Mesenchymal stem cell (in vitro differentiated cells and primary cell): ENCODE data around the gene PPP1R13B.
"Not testable (repeated sequence)": the region's sequence is repeated elsewhere in the genome, so short reads cannot be mapped to it uniquely, and the experiment has no call there.

Experiments used
- DNase-seq: peaks from one replicate; pipeline ENCODE4 v3.0.0-alpha.2; 2013
- H2AFZ ChIP-seq: one replicate; pipeline ENCODE4 v1.6.1; 2013; ENCODE audit warnings: low read depth, mild to moderate bottlenecking, control low read depth, inconsistent platforms, low read length, moderate library complexity
- H2AK5ac ChIP-seq: 2 replicates; pipeline ENCODE4 v1.6.1; 2013; ENCODE audit warnings: low read length, moderate library complexity, mild to moderate bottlenecking, inconsistent platforms; ENCODE audit not compliant: severe bottlenecking
- H2BK120ac ChIP-seq: one replicate; pipeline ENCODE4 v1.6.1; 2013; ENCODE audit warnings: low read depth, mild to moderate bottlenecking, inconsistent platforms, low read length, moderate library complexity
- H2BK12ac ChIP-seq, 2 experiments: one replicate each; pipeline ENCODE4 v1.6.1; 2013; ENCODE audit warnings: inconsistent platforms in 2 of 2, low read length in 2 of 2, mild to moderate bottlenecking in 2 of 2, moderate library complexity in 2 of 2, control low read depth in 1 of 2
- H2BK15ac ChIP-seq: one replicate; pipeline ENCODE4 v1.6.1; 2013; ENCODE audit warnings: mild to moderate bottlenecking, low read depth, inconsistent platforms; ENCODE audit not compliant: poor library complexity, severe bottlenecking
- H2BK5ac ChIP-seq: 2 replicates; pipeline ENCODE4 v1.6.1; 2013; ENCODE audit warnings: low read depth, mild to moderate bottlenecking, low read length, control low read depth, inconsistent platforms; ENCODE audit not compliant: poor library complexity, severe bottlenecking
- H3K14ac ChIP-seq, 2 experiments: one replicate each; pipeline ENCODE4 v1.6.1; 2013; ENCODE audit warnings: inconsistent platforms in 2 of 2, low read length in 2 of 2, control low read depth in 1 of 2, mild to moderate bottlenecking in 1 of 2, moderate library complexity in 1 of 2
- H3K18ac ChIP-seq, 2 experiments: one replicate each; pipeline ENCODE4 v1.6.1; 2013; ENCODE audit warnings: inconsistent platforms in 2 of 2, low read length in 2 of 2, control low read depth in 1 of 2, low read depth in 1 of 2, mild to moderate bottlenecking in 1 of 2
- H3K23ac ChIP-seq, 2 experiments: one replicate each; pipeline ENCODE4 v1.6.1; 2013; ENCODE audit warnings: inconsistent platforms in 2 of 2, low read length in 2 of 2, mild to moderate bottlenecking in 2 of 2, moderate library complexity in 2 of 2, control low read depth in 1 of 2
- H3K27ac ChIP-seq: 2 replicates; pipeline ENCODE4 v1.5.1; 2013; ENCODE audit warnings: mild to moderate bottlenecking, moderate library complexity, low read length, control low read depth, inconsistent platforms; ENCODE audit not compliant: poor library complexity, severe bottlenecking
- H3K27me3 ChIP-seq, 2 experiments: 2 replicates each; pipeline versions ENCODE4 v1.6.1 to v1.7.0; 2013; ENCODE audit warnings: low read length in 2 of 2, mild to moderate bottlenecking in 2 of 2, moderate library complexity in 2 of 2, control low read depth in 1 of 2, inconsistent platforms in 1 of 2; ENCODE audit not compliant: control insufficient read depth in 1 of 2, insufficient read depth in 1 of 2
- H3K36me3 ChIP-seq, 2 experiments: 2 replicates each; pipeline versions ENCODE4 v1.6.1 to v1.7.0; 2013; ENCODE audit warnings: low read length in 2 of 2, control low read depth in 1 of 2, inconsistent platforms in 1 of 2, low read depth in 1 of 2, mild to moderate bottlenecking in 1 of 2; ENCODE audit not compliant: insufficient read depth in 2 of 2, control insufficient read depth in 1 of 2
- H3K4ac ChIP-seq, 2 experiments: one replicate each; pipeline ENCODE4 v1.6.1; 2013; ENCODE audit warnings: inconsistent platforms in 2 of 2, low read length in 2 of 2, mild to moderate bottlenecking in 2 of 2, moderate library complexity in 2 of 2, control low read depth in 1 of 2, low read depth in 1 of 2
- H3K4me1 ChIP-seq: 2 replicates; pipeline ENCODE4 v1.6.1; 2013; ENCODE audit warnings: low read depth, low read length, control low read depth; ENCODE audit not compliant: control insufficient read depth, insufficient read depth
- H3K4me2 ChIP-seq: 2 replicates; pipeline ENCODE4 v1.6.1; 2013; ENCODE audit warnings: low read length, mild to moderate bottlenecking, inconsistent platforms; ENCODE audit not compliant: poor library complexity, severe bottlenecking
- H3K4me3 ChIP-seq, 2 experiments: 2 replicates each; pipeline versions ENCODE4 v1.5.1 to v1.7.0; 2013; ENCODE audit warnings: low read length in 2 of 2, mild to moderate bottlenecking in 2 of 2, control low read depth in 1 of 2, low read depth in 1 of 2; ENCODE audit not compliant: insufficient read depth in 1 of 2
- H3K79me1 ChIP-seq: replicated peaks from 2 replicates; pipeline ENCODE4 v1.6.1; 2013; ENCODE audit warnings: mild to moderate bottlenecking, control low read depth, low read length, inconsistent platforms; ENCODE audit not compliant: poor library complexity, severe bottlenecking
- H3K9ac ChIP-seq: 2 replicates; pipeline ENCODE4 v1.7.0; 2013; ENCODE audit warnings: mild to moderate bottlenecking, low read length, moderate library complexity
- H3K9me3 ChIP-seq: 2 replicates; pipeline ENCODE4 v1.7.0; 2013; ENCODE audit warnings: mild to moderate bottlenecking, low read length; ENCODE audit not compliant: control insufficient read depth
- H4K8ac ChIP-seq: one replicate; pipeline ENCODE4 v1.6.1; 2013; ENCODE audit warnings: inconsistent platforms, mild to moderate bottlenecking, low read length, moderate library complexity
- H4K91ac ChIP-seq: one replicate; pipeline ENCODE4 v1.6.1; 2013; ENCODE audit warnings: mild to moderate bottlenecking, low read length, inconsistent platforms
- WGBS: methylation state at CpG from one replicate; pipeline ENCODE4 v1.1.7; 2013; ENCODE audit warnings: mixed read lengths; 5-methylcytosine and 5-hydroxymethylcytosine counted together

PPP1R13B gene

GRCh38 chr14:103846097-103846496 is 1.3 kb downstream of the PPP1R13B start:
- Histone ChIP-seq H3K4ac (no peak overlapping the region), H3K9ac (no peak overlapping the region), H3K4me2 (peak overlapping the region; percentile 99), H3K36me3 (peaks cover 0 to 3% of the 10 kb centered on the region in 2 experiments), H3K9me3 (no peaks in the 10 kb centered on the region), H3K14ac (no peak overlapping the region), H3K4me3 (peak overlapping the region in 1 of 2 experiments; percentile 80), H4K91ac (no peak overlapping the region), H3K4me1 (peaks cover 14% of the 10 kb centered on the region), H2BK5ac (no peak overlapping the region), H3K27me3 (peaks cover 7 to 47% of the 10 kb centered on the region in 2 experiments), H2BK12ac (no peak overlapping the region), H3K79me1 (peaks cover 10% of the 10 kb centered on the region), H2BK120ac (no peak overlapping the region), H3K23ac (no peak overlapping the region), H3K27ac (no peak overlapping the region), H2BK15ac (no peak overlapping the region), H2AK5ac (no peak overlapping the region), H4K8ac (no peak overlapping the region), H3K18ac (no peak overlapping the region), H2AFZ (no peak overlapping the region)
- no peak for DNase-seq
- WGBS = 27% methylated on average over 6 of the region's 8 CpGs

DNA sequence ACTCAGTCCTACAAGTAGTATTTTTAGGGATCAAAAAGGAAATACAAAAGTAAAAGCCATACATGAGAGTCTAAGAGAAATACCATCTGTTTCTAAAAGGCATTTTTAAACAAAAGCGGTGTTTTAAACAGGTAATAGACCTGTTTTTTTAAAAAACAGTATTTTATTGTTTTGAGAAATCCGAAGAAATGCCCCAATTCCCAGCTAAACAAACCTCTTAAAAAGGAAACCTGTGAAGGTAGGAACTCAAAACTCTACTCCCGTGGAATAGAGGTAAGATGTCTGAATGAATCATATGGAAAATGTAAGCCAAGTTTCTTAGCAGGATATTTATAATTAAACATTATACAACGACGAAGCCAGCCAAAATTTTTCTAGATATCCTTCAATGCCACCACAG is 2.0 kb downstream of the PPP1R13B start:
- Histone ChIP-seq H3K4me2 (no peak overlapping the region), H3K79me1 (peaks cover 10% of the 10 kb centered on the region)
- WGBS = 100% methylated on average over 2 of the region's 5 CpGs

GRCh38 chr14:103841265-103841664 is 6.1 kb downstream of the PPP1R13B start:
- H3K4me2 ChIP-seq, H3K4me3 ChIP-seq, H3K4me1 ChIP-seq, H3K36me3 ChIP-seq, H4K91ac ChIP-seq, H2AK5ac ChIP-seq, H2AFZ ChIP-seq, H2BK120ac ChIP-seq, H3K9ac ChIP-seq, H3K23ac ChIP-seq, H2BK12ac ChIP-seq, H2BK5ac ChIP-seq, H2BK15ac ChIP-seq, H3K9me3 ChIP-seq, H3K14ac ChIP-seq, H3K27ac ChIP-seq, H3K4ac ChIP-seq, H4K8ac ChIP-seq, H3K18ac ChIP-seq, DNase-seq: not testable (repeated sequence)
- peaks cover 12% of the 10 kb centered on the region for H3K79me1 ChIP-seq
- WGBS = 91% methylated on average over 8 of the region's 12 CpGs
- H3K27me3 ChIP-seq = peaks cover 6 to 22% of the 10 kb centered on the region in 2 experiments

More for the DNA sequence above, 2.0 kb downstream of the PPP1R13B start:
- no peak overlapping the region for H3K23ac ChIP-seq
- no peak overlapping the region for H4K91ac ChIP-seq
- H3K4me1 ChIP-seq = peaks cover 14% of the 10 kb centered on the region
- no peak overlapping the region for H3K18ac ChIP-seq
- H3K36me3 ChIP-seq = peaks cover 0 to 3% of the 10 kb centered on the region in 2 experiments
- no peak overlapping the region for H2BK120ac ChIP-seq
- H2BK15ac ChIP-seq = no peak overlapping the region
- H2AK5ac ChIP-seq = no peak overlapping the region
- H3K9me3 ChIP-seq = no peaks in the 10 kb centered on the region
- no peak overlapping the region for H3K9ac ChIP-seq
- H3K14ac ChIP-seq = no peak overlapping the region
- no peak for DNase-seq
- H2BK12ac ChIP-seq = no peak overlapping the region
- H3K4me3 ChIP-seq = no peak overlapping the region
- H3K27ac ChIP-seq = no peak overlapping the region
- H2BK5ac ChIP-seq = no peak overlapping the region
- H3K4ac ChIP-seq = no peak overlapping the region
- H2AFZ ChIP-seq = no peak overlapping the region
- H3K27me3 ChIP-seq = peaks cover 7 to 47% of the 10 kb centered on the region in 2 experiments
- no peak overlapping the region for H4K8ac ChIP-seq

- H3K79me1 ChIP-seq = peaks cover 12% of the 10 kb centered on the region
- H3K9ac ChIP-seq = no peak overlapping the region
- no peaks in the 10 kb centered on the region for H3K4me1 ChIP-seq
- WGBS = no CpG with 5 or more reads among the region's 2 CpGs
- H3K4me2 ChIP-seq = no peak overlapping the region
- no peak overlapping the region for H2BK5ac ChIP-seq
- no peak overlapping the region for H2AK5ac ChIP-seq
- DNase-seq = no peak
- H3K18ac ChIP-seq = no peak overlapping the region
- H4K8ac ChIP-seq = no peak overlapping the region
- no peak overlapping the region for H3K27ac ChIP-seq
- H3K4me3 ChIP-seq = no peak overlapping the region
- peaks cover 0 to 3% of the 10 kb centered on the region in 2 experiments for H3K36me3 ChIP-seq
- H3K14ac ChIP-seq = no peak overlapping the region
- peaks cover 0 to 9% of the 10 kb centered on the region in 2 experiments for H3K27me3 ChIP-seq
- H2BK120ac ChIP-seq = no peak overlapping the region
- H3K9me3 ChIP-seq = no peaks in the 10 kb centered on the region
- H2BK12ac ChIP-seq = no peak overlapping the region
- H3K4ac ChIP-seq = no peak overlapping the region
- H3K23ac ChIP-seq = no peak overlapping the region
- H2BK15ac ChIP-seq = no peak overlapping the region
- H4K91ac ChIP-seq = no peak overlapping the region
- no peak overlapping the region for H2AFZ ChIP-seq
Measured at GRCh38 chr14:103840014-103840413, 7.4 kb downstream of the PPP1R13B start.
